Keratinocyte (primary cell): ENCODE measurements around the gene SLC7A6.

Experiments
- CTCF ChIP-seq, 3 experiments: IDR thresholded peaks in 1 of 3; conservative IDR thresholded peaks in 1 of 3; optimal IDR thresholded peaks in 1 of 3; 2 replicates in 2 of 3; 3 replicates in 1 of 3; pipeline versions ENCODE3 to v1.5.1; 2011; ENCODE audit warnings: low read length in 3 of 3, mild to moderate bottlenecking in 3 of 3, moderate library complexity in 2 of 3, control low read depth in 1 of 3, inconsistent platforms in 1 of 3; ENCODE audit not compliant: insufficient read depth in 2 of 3; ENCODE audit errors: extremely low read depth in 1 of 3
- EZH2 ChIP-seq: IDR thresholded peaks from one replicate; pipeline ENCODE4 v1.6.1; 2012; ENCODE audit warnings: inconsistent platforms, mild to moderate bottlenecking, low read length, moderate library complexity

- TF ChIP-seq CTCF (optimal IDR thresholded peaks at IDR 0.05 in 1 of 3, IDR thresholded peaks at IDR 0.05 in 1 of 3, conservative IDR thresholded peaks at IDR 0.05 in 1 of 3; ENCODE audit: extremely low read depth in 1 of 3, insufficient read depth in 2 of 3, low read length in 3 of 3) (no peak), EZH2 (no peak)
Measured at GRCh38 chr16:68235887-68236136, 28.5 kb upstream of the SLC7A6 start, which contains the start of gene ESRP2.
